Right atrium auricular region (tissue), 2 donors: ENCODE results near the gene LINGO1. TPM values are rescaled to one million over a fixed set of nuclear protein-coding genes. Genes with fewer than 3 reads are reported as not detected.

Source experiments
- DNase-seq: peaks from one replicate; pipeline ENCODE4 v3.0.0-alpha.2; 2019; ENCODE audit warnings: low spot score
- H3K27ac ChIP-seq, 2 donors: fragments of 200-600 bp; sonication (generic); 1 replicate in 1 of 2; 2 replicates in 1 of 2; pipeline ENCODE4 v1.5.1; 2016 to 2019
- H3K27me3 ChIP-seq, 2 donors: fragments of 200-600 bp; sonication (generic); one replicate each; pipeline versions ENCODE4 v1.5.1 to v1.6.0; 2017 to 2019
- H3K36me3 ChIP-seq: fragments of 200-600 bp; sonication (generic); one replicate; pipeline ENCODE4 v1.5.1; 2016
- H3K4me1 ChIP-seq, 2 donors: fragments of 200-600 bp; sonication (generic); one replicate each; pipeline versions ENCODE4 v1.5.1 to v1.6.0; 2017 to 2019
- H3K4me3 ChIP-seq, 2 donors: fragments of 200-600 bp; sonication (generic); 1 replicate in 1 of 2; 2 replicates in 1 of 2; pipeline ENCODE4 v1.5.1; 2017 to 2019; ENCODE audit warnings: mild to moderate bottlenecking in 1 of 2, moderate library complexity in 1 of 2
- H3K9me3 ChIP-seq, 2 donors: fragments of 200-600 bp; sonication (generic); one replicate each; pipeline ENCODE4 v1.5.1; 2019
- total RNA-seq, 2 donors: library from RNA; depleted of rRNA; stranded (reverse); fragments of >200 nt; gene quantifications; one replicate each; pipeline ENCODE4 v1.1.0, GENCODE V29; 2016
- TF ChIP-seq, protein P1 (sequence below), 2 donors: fragments of 200-600 bp; sonication (generic); IDR thresholded peaks; one replicate each; pipeline ENCODE4 v1.5.1; 2019; ENCODE audit warnings: antibody characterized with exemption in 2 of 2

Gene LINGO1
- total RNA-seq, 2 donors from 2014 or later = 7.0 to 9.4 TPM

DNA sequence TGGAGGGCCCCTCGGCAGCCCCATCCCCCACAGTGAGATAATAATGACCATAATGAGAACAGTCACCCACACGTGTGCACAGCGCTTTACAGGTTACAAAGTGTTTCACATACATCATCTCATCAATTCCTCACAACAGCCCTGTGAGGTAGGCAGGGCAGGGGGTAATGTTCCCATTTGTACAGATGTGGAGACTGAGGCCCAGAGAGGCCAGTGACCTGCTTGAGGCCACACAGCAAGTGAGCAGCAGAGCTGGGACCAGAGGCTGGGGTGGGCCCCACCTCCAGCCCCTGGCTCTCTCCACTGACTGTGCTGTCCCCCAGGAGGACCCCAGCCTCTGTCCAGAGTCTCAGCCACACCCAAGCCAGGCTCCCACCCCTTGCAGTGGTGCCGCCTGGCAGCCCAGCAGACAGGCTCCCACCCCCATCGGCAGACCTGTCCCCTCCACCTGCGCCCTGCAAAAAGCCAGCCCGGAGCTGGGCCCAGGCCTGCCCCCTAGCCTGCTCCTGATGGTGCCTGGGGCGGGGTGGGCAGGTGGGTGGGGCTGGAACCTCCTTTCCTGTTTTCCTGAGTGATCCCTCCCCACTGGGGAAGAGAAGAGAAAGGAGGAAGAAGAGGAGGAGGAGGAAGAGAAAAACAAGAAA is 19.6 kb downstream of the LINGO1 start:
- no peaks in the 10 kb centered on the region for H3K4me1 ChIP-seq
- no peaks in the 10 kb centered on the region for H3K27me3 ChIP-seq
- H3K36me3 ChIP-seq = no peaks in the 10 kb centered on the region
- no peak overlapping the region for H3K27ac ChIP-seq
- no peaks in the 10 kb centered on the region for H3K9me3 ChIP-seq
- DNase-seq = no peak
- TF ChIP-seq, protein P1, sequence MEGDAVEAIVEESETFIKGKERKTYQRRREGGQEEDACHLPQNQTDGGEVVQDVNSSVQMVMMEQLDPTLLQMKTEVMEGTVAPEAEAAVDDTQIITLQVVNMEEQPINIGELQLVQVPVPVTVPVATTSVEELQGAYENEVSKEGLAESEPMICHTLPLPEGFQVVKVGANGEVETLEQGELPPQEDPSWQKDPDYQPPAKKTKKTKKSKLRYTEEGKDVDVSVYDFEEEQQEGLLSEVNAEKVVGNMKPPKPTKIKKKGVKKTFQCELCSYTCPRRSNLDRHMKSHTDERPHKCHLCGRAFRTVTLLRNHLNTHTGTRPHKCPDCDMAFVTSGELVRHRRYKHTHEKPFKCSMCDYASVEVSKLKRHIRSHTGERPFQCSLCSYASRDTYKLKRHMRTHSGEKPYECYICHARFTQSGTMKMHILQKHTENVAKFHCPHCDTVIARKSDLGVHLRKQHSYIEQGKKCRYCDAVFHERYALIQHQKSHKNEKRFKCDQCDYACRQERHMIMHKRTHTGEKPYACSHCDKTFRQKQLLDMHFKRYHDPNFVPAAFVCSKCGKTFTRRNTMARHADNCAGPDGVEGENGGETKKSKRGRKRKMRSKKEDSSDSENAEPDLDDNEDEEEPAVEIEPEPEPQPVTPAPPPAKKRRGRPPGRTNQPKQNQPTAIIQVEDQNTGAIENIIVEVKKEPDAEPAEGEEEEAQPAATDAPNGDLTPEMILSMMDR (IDR thresholded peaks at IDR 0.05) = no peak
- H3K4me3 ChIP-seq = no peak overlapping the region

DNA sequence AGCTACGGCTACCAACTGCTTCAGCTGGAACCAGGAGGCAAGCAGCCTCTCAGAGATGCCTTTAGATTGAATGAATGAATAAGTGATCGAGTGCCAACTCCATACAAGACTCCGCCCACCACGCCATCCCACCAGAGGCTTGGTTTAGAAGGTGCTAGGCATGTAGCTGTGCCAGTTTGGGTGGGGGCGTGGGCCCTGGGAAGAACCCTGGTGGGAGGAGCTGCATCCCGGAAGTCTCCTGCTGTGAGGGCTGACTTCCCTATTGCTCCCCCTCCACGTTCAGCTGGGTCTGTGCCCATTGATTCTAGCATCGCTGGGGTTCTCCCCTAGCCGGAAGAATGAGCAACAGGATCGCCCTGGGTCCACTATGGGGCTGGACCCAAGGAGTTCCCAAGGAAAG is 20.9 kb downstream of the LINGO1 start:
- Histone ChIP-seq H3K4me3 (no peak overlapping the region), H3K27me3 (no peaks in the 10 kb centered on the region), H3K27ac (no peak overlapping the region), H3K36me3 (no peaks in the 10 kb centered on the region), H3K4me1 (peaks cover 0 to 5% of the 10 kb centered on the region in 2 donors), H3K9me3 (no peaks in the 10 kb centered on the region)
- TF ChIP-seq, protein P1 (IDR thresholded peaks at IDR 0.05) = no peak
- DNase-seq = no peak

DNA sequence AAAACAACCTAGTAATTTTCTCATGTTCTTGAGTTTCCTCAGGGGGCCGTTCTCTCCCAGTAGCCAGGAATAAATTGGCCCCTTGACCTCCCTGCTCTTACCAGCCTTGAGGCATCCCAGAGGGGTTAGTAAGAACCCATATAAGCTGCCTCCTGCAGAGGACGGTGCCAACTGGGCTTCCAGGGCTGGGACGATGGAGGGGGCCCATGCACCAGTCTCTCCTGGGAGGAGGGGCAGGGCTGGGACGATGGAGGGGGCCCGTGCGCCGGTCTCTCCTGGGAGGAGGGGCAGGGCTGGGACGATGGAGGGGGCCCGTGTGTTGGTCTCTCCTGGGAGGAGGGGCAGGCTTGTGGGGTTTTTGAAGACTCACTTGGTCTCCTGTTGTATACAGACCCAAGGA is 22.0 kb downstream of the LINGO1 start:
- no peaks in the 10 kb centered on the region for H3K9me3 ChIP-seq
- DNase-seq = no peak

DNA sequence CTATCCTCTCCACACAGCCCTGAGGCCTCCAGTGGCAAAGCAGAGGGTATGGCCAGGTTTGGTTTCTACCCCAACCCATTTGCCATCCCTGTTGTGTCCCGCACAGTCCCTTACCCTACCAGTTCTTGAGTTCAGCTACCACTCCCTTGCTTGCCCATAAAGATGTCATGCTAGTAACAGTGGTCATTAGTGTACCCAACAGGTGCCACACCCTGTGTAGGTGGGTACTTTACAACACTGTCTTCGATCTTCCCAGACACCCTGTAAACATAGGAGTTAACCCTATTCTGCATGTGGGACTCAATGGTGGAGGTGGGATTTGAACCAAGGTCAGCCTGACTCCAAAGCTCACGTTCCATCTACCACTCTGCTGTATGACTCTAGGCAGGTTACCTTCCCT is 23.2 kb downstream of the LINGO1 start:
- Histone ChIP-seq H3K27ac (no peak overlapping the region), H3K36me3 (no peaks in the 10 kb centered on the region), H3K4me1 (peaks cover 0 to 8% of the 10 kb centered on the region in 2 donors), H3K4me3 (no peak overlapping the region), H3K27me3 (no peaks in the 10 kb centered on the region), H3K9me3 (no peaks in the 10 kb centered on the region)
- no peak for DNase-seq
- TF ChIP-seq, protein P1 (IDR thresholded peaks at IDR 0.05) = no peak

More for the DNA sequence above, 22.0 kb downstream of the LINGO1 start:
- Histone ChIP-seq H3K27me3 (no peaks in the 10 kb centered on the region), H3K4me3 (no peak overlapping the region), H3K36me3 (no peaks in the 10 kb centered on the region), H3K4me1 (peaks cover 0 to 8% of the 10 kb centered on the region in 2 donors), H3K27ac (no peak overlapping the region)
- TF ChIP-seq, protein P1 (IDR thresholded peaks at IDR 0.05) = no peak

DNA sequence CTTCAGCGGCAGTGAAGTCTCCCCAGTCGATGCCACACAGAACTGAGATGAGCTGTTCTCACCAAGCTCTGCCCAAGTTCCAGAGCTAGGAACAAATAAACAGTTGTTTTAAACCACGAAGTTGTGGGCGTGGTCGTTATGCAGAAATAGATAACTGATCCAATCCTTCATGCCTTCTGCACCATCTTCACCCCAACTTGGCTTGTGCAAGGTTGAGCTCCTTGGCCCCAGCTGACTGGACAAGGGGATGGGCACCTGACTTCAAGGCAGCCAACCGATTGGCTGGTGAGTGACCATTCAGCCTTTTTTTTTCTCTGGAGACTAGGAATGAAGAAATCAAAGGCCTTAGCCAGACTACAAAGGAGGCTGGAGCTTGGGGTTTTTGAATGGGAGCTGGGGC is 23.9 kb downstream of the LINGO1 start:
- Histone ChIP-seq H3K36me3 (no peaks in the 10 kb centered on the region), H3K9me3 (no peaks in the 10 kb centered on the region), H3K27ac (no peak overlapping the region), H3K27me3 (no peaks in the 10 kb centered on the region), H3K4me1 (peaks cover 0 to 8% of the 10 kb centered on the region in 2 donors), H3K4me3 (no peak overlapping the region)
- DNase-seq = no peak
- TF ChIP-seq, protein P1 (IDR thresholded peaks at IDR 0.05) = no peak

DNA sequence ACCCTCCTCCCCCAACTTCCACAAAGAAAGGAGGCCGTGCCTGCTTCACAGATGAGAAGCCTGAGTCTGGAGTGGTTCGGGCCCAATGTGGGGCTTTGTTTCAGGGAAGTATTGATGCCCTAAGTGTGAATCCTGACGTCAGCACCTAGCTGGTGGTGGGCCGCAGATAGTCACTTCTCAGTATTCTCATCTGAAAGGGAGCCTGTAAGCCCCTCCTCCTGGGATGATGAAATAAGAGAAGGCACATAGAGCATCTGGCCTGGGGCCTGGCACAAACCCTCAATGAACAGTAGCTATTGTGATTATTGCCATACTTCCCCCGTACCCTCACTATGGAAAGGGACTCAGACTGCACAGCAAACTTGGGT is 24.8 kb downstream of the LINGO1 start:
- peaks cover 0 to 8% of the 10 kb centered on the region in 2 donors for H3K4me1 ChIP-seq
- no peaks in the 10 kb centered on the region for H3K27me3 ChIP-seq
- H3K4me3 ChIP-seq = no peak overlapping the region
- H3K9me3 ChIP-seq = no peaks in the 10 kb centered on the region
- DNase-seq = no peak
- no peak overlapping the region for H3K27ac ChIP-seq
- TF ChIP-seq, protein P1 (IDR thresholded peaks at IDR 0.05) = no peak
- H3K36me3 ChIP-seq = no peaks in the 10 kb centered on the region
